Loucy (cell line): ENCODE measurements around the gene TAF3.

Experiments
- H2AFZ ChIP-seq: fragments of 200-600 bp; sonication (generic); 2 replicates; pipeline ENCODE4 v1.6.0; 2016; ENCODE audit warnings: antibody characterized with exemption, mild to moderate bottlenecking, low read length, moderate library complexity
- H3F3A ChIP-seq: fragments of 200-600 bp; 2 replicates; pipeline ENCODE4 v1.6.0; 2016; ENCODE audit warnings: antibody characterized with exemption, low read depth, mild to moderate bottlenecking
- H3K27me3 ChIP-seq: fragments of 200-600 bp; sonication (generic); 2 replicates; pipeline ENCODE4 v1.6.1; 2014; ENCODE audit warnings: low read length, mild to moderate bottlenecking; ENCODE audit not compliant: insufficient read depth, poor library complexity, severe bottlenecking
- H3K36me3 ChIP-seq: fragments of 200-600 bp; sonication (generic); 2 replicates; pipeline ENCODE4 v1.6.1; 2016; ENCODE audit warnings: low read length; ENCODE audit not compliant: insufficient read depth
- H3K4me1 ChIP-seq: fragments of 200-600 bp; sonication (generic); 2 replicates; pipeline ENCODE4 v1.5.1; 2014; ENCODE audit warnings: low read length, mild to moderate bottlenecking; ENCODE audit not compliant: insufficient read depth, poor library complexity, severe bottlenecking
- H3K4me2 ChIP-seq: fragments of 200-600 bp; sonication (generic); 2 replicates; pipeline ENCODE4 v1.6.0; 2014; ENCODE audit warnings: antibody characterized with exemption, low read length, low read depth, mild to moderate bottlenecking; ENCODE audit not compliant: poor library complexity, severe bottlenecking
- H3K4me3 ChIP-seq: fragments of 200-600 bp; sonication (generic); 2 replicates; pipeline ENCODE4 v1.5.1; 2014; ENCODE audit warnings: low read length, mild to moderate bottlenecking, mixed read lengths; ENCODE audit not compliant: poor library complexity, severe bottlenecking
- H3K79me2 ChIP-seq: fragments of 200-600 bp; sonication (generic); 2 replicates; pipeline ENCODE4 v1.6.1; 2014; ENCODE audit warnings: low read length; ENCODE audit not compliant: insufficient read depth
- H3K9ac ChIP-seq: fragments of 200-600 bp; sonication (generic); 2 replicates; pipeline ENCODE4 v1.6.0; 2014; ENCODE audit warnings: mild to moderate bottlenecking, low read depth, low read length, moderate library complexity; ENCODE audit not compliant: poor library complexity, severe bottlenecking
- H3K9me2 ChIP-seq: fragments of 200-600 bp; sonication (generic); replicated peaks from 2 replicates; pipeline ENCODE4 v1.6.1; 2016; ENCODE audit warnings: low read depth, low read length, mixed read lengths
- H3K9me3 ChIP-seq: fragments of 200-600 bp; sonication (generic); 2 replicates; pipeline ENCODE4 v1.6.1; 2014; ENCODE audit warnings: mild to moderate bottlenecking, antibody characterized with exemption, low read length, low read depth; ENCODE audit not compliant: insufficient read depth
- H4K20me1 ChIP-seq: fragments of 200-600 bp; sonication (generic); 2 replicates; pipeline ENCODE4 v1.6.0; 2014; ENCODE audit warnings: antibody characterized with exemption, low read length, mild to moderate bottlenecking; ENCODE audit not compliant: insufficient read depth, poor library complexity, severe bottlenecking
- CTCF ChIP-seq: fragments of 200-600 bp; sonication (generic); conservative IDR thresholded peaks from 2 replicates; pipeline ENCODE4 v1.5.1; 2014; ENCODE audit warnings: mild to moderate bottlenecking, antibody characterized with exemption, low read length
- EZH2phosphoT487 ChIP-seq: fragments of 200-600 bp; IDR thresholded peaks from 2 replicates; pipeline ENCODE4 v1.6.1; 2018; ENCODE audit warnings: antibody characterized with exemption, mild to moderate bottlenecking, moderate library complexity, borderline replicate concordance

TAF3 gene

GRCh38 chr10:7832060-7832459, 13.8 kb downstream of the TAF3 start:
- Histone ChIP-seq H3K4me3 (no peak overlapping the region), H3K27me3 (no peaks in the 10 kb centered on the region), H3K9me3 (no peaks in the 10 kb centered on the region), H3K9ac (no peak overlapping the region), H3F3A (no peaks in the 10 kb centered on the region), H3K4me1 (no peaks in the 10 kb centered on the region), H3K79me2 (peaks cover 62% of the 10 kb centered on the region; the same call in 1 of the 2 replicates), H4K20me1 (no peaks in the 10 kb centered on the region), H3K4me2 (no peak overlapping the region), H2AFZ (no peak overlapping the region), H3K36me3 (peaks cover 14% of the 10 kb centered on the region; the same call in 1 of the 2 replicates), H3K9me2 (no peaks in the 10 kb centered on the region)
- no peak for TF ChIP-seq CTCF
- no peak for TF ChIP-seq EZH2phosphoT487

DNA sequence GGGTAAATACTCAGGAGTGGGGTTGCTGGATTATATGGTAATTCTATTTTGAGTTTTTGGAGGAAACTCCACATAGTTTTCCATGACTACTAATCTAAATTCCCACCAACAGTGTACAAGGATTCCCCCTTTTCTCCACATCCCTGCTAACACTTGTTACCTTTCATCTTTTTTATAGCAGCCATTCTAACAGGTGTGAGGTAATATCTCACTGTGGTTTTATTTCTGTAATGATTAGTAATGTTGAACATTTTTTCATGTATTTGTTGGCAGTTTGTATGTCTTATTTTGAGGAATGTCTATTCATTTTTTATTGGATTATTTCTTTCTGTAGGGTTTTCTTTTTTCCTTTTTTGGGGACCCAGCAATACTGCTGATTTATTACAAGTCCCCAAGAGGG, 14.9 kb downstream of the TAF3 start:
- Histone ChIP-seq H3F3A (no peaks in the 10 kb centered on the region), H3K9me2 (no peaks in the 10 kb centered on the region)

GRCh38 chr10:7834262-7834661, 16.0 kb downstream of the TAF3 start:
- H3F3A ChIP-seq: no peaks in the 10 kb centered on the region
- no peaks in the 10 kb centered on the region for H4K20me1 ChIP-seq
- no peak for TF ChIP-seq EZH2phosphoT487
- TF ChIP-seq CTCF: no peak
- H3K4me3 ChIP-seq: no peak overlapping the region
- H3K27me3 ChIP-seq: no peaks in the 10 kb centered on the region
- no peaks in the 10 kb centered on the region for H3K4me1 ChIP-seq
- peaks cover 63% of the 10 kb centered on the region; the same call in 1 of the 2 replicates for H3K79me2 ChIP-seq
- H2AFZ ChIP-seq: no peak overlapping the region
- no peak overlapping the region for H3K4me2 ChIP-seq
- H3K36me3 ChIP-seq: peaks cover 9% of the 10 kb centered on the region; the same call in 1 of the 2 replicates
- H3K9ac ChIP-seq: no peak overlapping the region
- no peaks in the 10 kb centered on the region for H3K9me2 ChIP-seq
- H3K9me3 ChIP-seq: no peaks in the 10 kb centered on the region

More for the DNA sequence above, 14.9 kb downstream of the TAF3 start:
- no peak overlapping the region for H3K4me2 ChIP-seq
- H3K9ac ChIP-seq: no peak overlapping the region
- no peaks in the 10 kb centered on the region for H3K27me3 ChIP-seq
- TF ChIP-seq EZH2phosphoT487: no peak
- no peak for TF ChIP-seq CTCF
- H3K4me1 ChIP-seq: no peaks in the 10 kb centered on the region
- peaks cover 61% of the 10 kb centered on the region; the same call in 1 of the 2 replicates for H3K79me2 ChIP-seq
- peaks cover 11% of the 10 kb centered on the region; the same call in 1 of the 2 replicates for H3K36me3 ChIP-seq
- no peaks in the 10 kb centered on the region for H4K20me1 ChIP-seq
- H2AFZ ChIP-seq: no peak overlapping the region
- no peaks in the 10 kb centered on the region for H3K9me3 ChIP-seq
- H3K4me3 ChIP-seq: no peak overlapping the region
